HUES6 (cell line): Measurements from ENCODE around the gene C3orf38.

ENCODE experiments used
- H3K27ac ChIP-seq: 2 replicates; pipeline ENCODE4 v1.7.0; 2013; ENCODE audit warnings: low read depth, mild to moderate bottlenecking, low read length, inconsistent platforms
- H3K27me3 ChIP-seq: 2 replicates; pipeline ENCODE4 v1.6.1; 2013; ENCODE audit warnings: low read length; ENCODE audit not compliant: control insufficient read depth, insufficient read depth
- H3K36me3 ChIP-seq: 2 replicates; pipeline ENCODE4 v1.6.1; 2013; ENCODE audit warnings: low read length; ENCODE audit not compliant: control insufficient read depth, insufficient read depth
- H3K4me1 ChIP-seq: 2 replicates; pipeline ENCODE4 v1.6.1; 2013; ENCODE audit warnings: low read length; ENCODE audit not compliant: control insufficient read depth, insufficient read depth
- H3K4me3 ChIP-seq: 2 replicates; pipeline ENCODE4 v1.5.1; 2013; ENCODE audit warnings: low read depth, low read length
- H3K9ac ChIP-seq: one replicate; pipeline ENCODE4 v1.6.1; 2013; ENCODE audit warnings: mild to moderate bottlenecking, low read length
- H3K9me3 ChIP-seq: 2 replicates; pipeline ENCODE4 v1.6.1; 2013; ENCODE audit warnings: low read depth, low read length; ENCODE audit not compliant: control insufficient read depth, insufficient read depth

Gene C3orf38

GRCh38 chr3:88195951-88196434, 46.2 kb downstream of the C3orf38 start:
- H3K36me3 ChIP-seq, result no peaks in the 10 kb centered on the region
- H3K4me3 ChIP-seq, result no peak overlapping the region
- peaks cover 5% of the 10 kb centered on the region; the same call in 1 of the 2 replicates for H3K4me1 ChIP-seq
- H3K9ac ChIP-seq, result no peak overlapping the region
- H3K9me3 ChIP-seq, result peaks cover 7% of the 10 kb centered on the region; the same call in 1 of the 2 replicates
- H3K27ac ChIP-seq, result no peak overlapping the region
- no peaks in the 10 kb centered on the region for H3K27me3 ChIP-seq

- no peak overlapping the region for H3K4me3 ChIP-seq
- no peaks in the 10 kb centered on the region for H3K27me3 ChIP-seq
- H3K9me3 ChIP-seq, result peaks cover 7% of the 10 kb centered on the region; the same call in 1 of the 2 replicates
- no peaks in the 10 kb centered on the region for H3K36me3 ChIP-seq
- H3K4me1 ChIP-seq, result peaks cover 5% of the 10 kb centered on the region; the same call in 1 of the 2 replicates
- no peak overlapping the region for H3K9ac ChIP-seq
- H3K27ac ChIP-seq, result no peak overlapping the region
Measured at GRCh38 chr3:88198121-88198520, 48.4 kb downstream of the C3orf38 start.

GRCh38 chr3:88203642-88204055, 53.9 kb downstream of the C3orf38 start:
- no peaks in the 10 kb centered on the region for H3K9me3 ChIP-seq
- no peaks in the 10 kb centered on the region for H3K36me3 ChIP-seq
- no peak overlapping the region for H3K27ac ChIP-seq
- H3K4me1 ChIP-seq, result no peaks in the 10 kb centered on the region
- H3K27me3 ChIP-seq, result no peaks in the 10 kb centered on the region
- no peak overlapping the region for H3K4me3 ChIP-seq
- H3K9ac ChIP-seq, result no peak overlapping the region
